ENCODE data around the gene DGAT2.

DNA sequence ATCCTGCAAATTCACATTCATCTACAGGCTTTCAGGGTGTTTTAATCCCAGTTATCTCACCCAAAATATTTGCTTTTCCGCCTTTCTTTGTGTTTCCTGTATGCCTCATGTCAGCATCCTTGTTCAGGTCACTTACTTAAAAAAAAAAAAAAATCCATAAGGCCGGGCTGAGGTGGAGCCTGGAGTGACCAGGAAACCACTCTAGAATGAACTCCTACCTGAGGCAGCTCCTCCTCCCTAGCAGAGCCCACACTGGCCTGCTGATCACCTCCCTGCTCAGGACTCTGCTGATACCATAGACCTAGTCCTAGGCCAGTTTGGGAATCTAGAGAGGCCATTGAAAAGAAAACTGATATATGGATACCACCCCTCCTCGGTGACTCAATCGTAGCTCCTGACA, 8.7 kb upstream of the DGAT2 start:
- no peak for TF ChIP-seq CTCF (IDR thresholded peaks at IDR 0.05)
- no peak for TF ChIP-seq ZFX (IDR thresholded peaks at IDR 0.05; ENCODE audit: borderline replicate concordance)
